CD14-positive monocyte (primary cell): ENCODE results near the gene NIT1. TPM values are rescaled to one million over a fixed set of nuclear protein-coding genes. Genes with fewer than 3 reads are reported as not detected.

Experiments used
- DNase-seq, 3 donors: peaks; one replicate each; pipeline ENCODE4 v3.0.0-alpha.2; 2011 to 2022
- H2AFZ ChIP-seq: 2 replicates; pipeline ENCODE4 v1.6.0; 2012; ENCODE audit warnings: mild to moderate bottlenecking, low read depth, low read length, inconsistent platforms; ENCODE audit not compliant: insufficient read depth, poor library complexity, severe bottlenecking
- H3K27ac ChIP-seq, 2 donors: 1 replicate in 1 of 2; 2 replicates in 1 of 2; pipeline ENCODE4 v1.5.1; 2012 to 2013; ENCODE audit warnings: low read length in 2 of 2, control low read depth in 1 of 2, inconsistent platforms in 1 of 2, low read depth in 1 of 2, mild to moderate bottlenecking in 1 of 2
- H3K27me3 ChIP-seq, 2 donors: one replicate each; pipeline versions ENCODE4 v1.6.0 to v1.6.1; 2011 to 2013; ENCODE audit warnings: low read length in 2 of 2; ENCODE audit not compliant: control insufficient read depth in 2 of 2, insufficient read depth in 2 of 2
- H3K36me3 ChIP-seq, 2 donors: replicated peaks in 1 of 2; 1 replicate in 1 of 2; 2 replicates in 1 of 2; pipeline versions ENCODE4 v1.5.1 to v1.6.1; 2012 to 2013; ENCODE audit warnings: low read length in 2 of 2, control low read depth in 1 of 2, inconsistent platforms in 1 of 2, mild to moderate bottlenecking in 1 of 2; ENCODE audit not compliant: insufficient read depth in 2 of 2, control insufficient read depth in 1 of 2
- H3K4me1 ChIP-seq, 2 donors: 1 replicate in 1 of 2; 2 replicates in 1 of 2; pipeline versions ENCODE4 v1.5.1 to v1.6.1; 2012 to 2013; ENCODE audit warnings: low read length in 2 of 2, control low read depth in 1 of 2, inconsistent platforms in 1 of 2, mild to moderate bottlenecking in 1 of 2, moderate library complexity in 1 of 2; ENCODE audit not compliant: insufficient read depth in 2 of 2, control insufficient read depth in 1 of 2
- H3K4me2 ChIP-seq: replicated peaks from 2 replicates; pipeline ENCODE3; 2012; ENCODE audit warnings: low read length, moderate library complexity, mild to moderate bottlenecking; ENCODE audit not compliant: poor library complexity, severe bottlenecking; ENCODE audit errors: extremely low read depth
- H3K4me3 ChIP-seq, 3 experiments: fragments of 200-600 bp in 1 of 3; sonication (generic) in 1 of 3; replicated peaks in 1 of 3; 1 replicate in 2 of 3; 2 replicates in 1 of 3; pipeline ENCODE4 v1.5.1; 2011 to 2013; ENCODE audit warnings: low read length in 3 of 3, mild to moderate bottlenecking in 3 of 3, control low read depth in 2 of 3, low read depth in 2 of 3, inconsistent platforms in 1 of 3, moderate library complexity in 1 of 3
- H3K79me2 ChIP-seq: 2 replicates; pipeline ENCODE4 v1.6.0; 2012; ENCODE audit warnings: mild to moderate bottlenecking, control low read depth, inconsistent platforms, low read length, moderate library complexity; ENCODE audit not compliant: insufficient read depth
- H3K9ac ChIP-seq: 2 replicates; pipeline ENCODE4 v1.6.0; 2017; ENCODE audit warnings: low read length, mild to moderate bottlenecking; ENCODE audit not compliant: insufficient read depth, poor library complexity, severe bottlenecking
- H3K9me3 ChIP-seq, 2 donors: replicated peaks in 1 of 2; 1 replicate in 1 of 2; 2 replicates in 1 of 2; pipeline versions ENCODE4 v1.5.1 to v1.6.1; 2012 to 2013; ENCODE audit warnings: low read length in 2 of 2, control low read depth in 1 of 2; ENCODE audit not compliant: control insufficient read depth in 1 of 2, insufficient read depth in 1 of 2
- H4K20me1 ChIP-seq: 2 replicates; pipeline ENCODE4 v1.6.0; 2012; ENCODE audit warnings: mild to moderate bottlenecking, low read length, control low read depth, moderate library complexity; ENCODE audit not compliant: insufficient read depth
- H3K27ac Mint-ChIP-seq, 7 donors: one replicate each; pipeline ENCODE4 v1.8.0; 2020; ENCODE audit warnings: mild to moderate bottlenecking in 7 of 7, mixed read lengths in 7 of 7, moderate library complexity in 6 of 7, inconsistent platforms in 2 of 7
- H3K27me3 Mint-ChIP-seq, 3 donors: one replicate each; pipeline ENCODE4 v1.8.0; 2021 to 2022; ENCODE audit warnings: low read depth in 3 of 3, mild to moderate bottlenecking in 3 of 3, mixed read lengths in 3 of 3, moderate library complexity in 3 of 3, inconsistent platforms in 1 of 3
- H3K36me3 Mint-ChIP-seq, 2 donors: one replicate each; pipeline ENCODE4 v1.8.0; 2020; ENCODE audit warnings: mixed read lengths in 2 of 2, inconsistent platforms in 1 of 2, mild to moderate bottlenecking in 1 of 2
- H3K4me1 Mint-ChIP-seq: one replicate; pipeline ENCODE4 v1.8.0; 2020; ENCODE audit warnings: mild to moderate bottlenecking, mixed read lengths
- H3K4me3 Mint-ChIP-seq, 2 donors: one replicate each; pipeline ENCODE4 v1.8.0; 2020; ENCODE audit warnings: mild to moderate bottlenecking in 2 of 2, mixed read lengths in 2 of 2, moderate library complexity in 1 of 2
- H3K9me3 Mint-ChIP-seq, 7 donors: one replicate each; pipeline ENCODE4 v1.8.0; 2020 to 2022; ENCODE audit warnings: mixed read lengths in 7 of 7, mild to moderate bottlenecking in 6 of 7, moderate library complexity in 6 of 7, inconsistent platforms in 2 of 7
- CTCF ChIP-seq: fragments of 200-600 bp; IDR thresholded peaks from one replicate; pipeline ENCODE4 v1.8.0; 2022; ENCODE audit warnings: antibody characterized with exemption, mild to moderate bottlenecking
- WGBS: methylation state at CpG from one replicate; pipeline ENCODE4 v1.1.5; 2013; ENCODE audit warnings: missing lambda C conversion rate; ENCODE audit not compliant: insufficient coverage; 5-methylcytosine and 5-hydroxymethylcytosine counted together
- intact Hi-C, 2 donors: fragments of 100-400 bp; cut with micrococcal nuclease; formaldehyde crosslinking; loops; one replicate each; pipeline versions ENCODE4 v1.15.0 to v1.15.1; 2023
- polyA plus RNA-seq, 3 donors: library from polyadenylated mRNA; depleted of rRNA in 1 of 3; unstranded in 2 of 3; stranded (reverse) in 1 of 3; fragments of 300-500 nt in 2 of 3; fragments of >200 nt in 1 of 3; fragmentation: Illumina TruSeq in 2 of 3; gene quantifications; 1 replicate in 2 of 3; 2 replicates in 1 of 3; pipeline ENCODE4 v1.2.3, GENCODE V29; 2012 to 2021

Gene NIT1
- polyA plus RNA-seq, 3 donors, result 28.4 to 84.7 (median 35.7) TPM

GRCh38 chr1:161111117-161111516, 6.8 kb upstream of the NIT1 start:
- no CpG with 5 or more reads among the region's 3 CpGs for WGBS
- Histone ChIP-seq H3K9me3 (no peaks in the 10 kb centered on the region), H3K79me2 (peaks cover 100% of the 10 kb centered on the region), H3K36me3 (peaks cover 0 to 21% of the 10 kb centered on the region in 2 donors), H4K20me1 (peaks cover 96% of the 10 kb centered on the region), H3K27me3 (no peaks in the 10 kb centered on the region), H3K4me1 (peaks cover 30 to 49% of the 10 kb centered on the region in 2 donors), H3K4me3 (peak overlapping the region in 1 of 3 experiments; percentile 30), H3K27ac (peak overlapping the region in 1 of 2 donors; percentile 70), H2AFZ (no peak overlapping the region), H3K4me2 (peak overlapping the region; percentile 37), H3K9ac (no peak overlapping the region)
- Mint-ChIP-seq H3K27ac (peak overlapping the region; percentile 75 to 89 (median 82)), H3K4me3 (peak overlapping the region in 1 of 2 donors; percentile 59), H3K4me1 (peaks cover 50% of the 10 kb centered on the region), H3K36me3 (peaks cover 16 to 38% of the 10 kb centered on the region in 2 donors), H3K27me3 (no peaks in the 10 kb centered on the region), H3K9me3 (no peaks in the 10 kb centered on the region)
- TF ChIP-seq CTCF, result no peak
- intact Hi-C loops, result no loop called here
- DNase-seq, result peak in 2 of 3 donors; percentile 44 to 54

- H3K4me1 Mint-ChIP-seq, result peaks cover 54% of the 10 kb centered on the region
- H3K79me2 ChIP-seq, result peaks cover 100% of the 10 kb centered on the region
Observed at GRCh38 chr1:161111527-161111926, 6.4 kb upstream of the NIT1 start.

More at GRCh38 chr1:161111527-161111926, 6.4 kb upstream of the NIT1 start:
- H3K9ac ChIP-seq, result no peak overlapping the region
- Mint-ChIP-seq H3K27me3 (no peaks in the 10 kb centered on the region), H3K27ac (peak overlapping the region; percentile 75 to 89 (median 82)), H3K9me3 (no peaks in the 10 kb centered on the region), H3K4me3 (peak overlapping the region in 1 of 2 donors; percentile 59), H3K36me3 (peaks cover 16 to 39% of the 10 kb centered on the region in 2 donors)
- 0% methylated on average over 2 of the region's 2 CpGs for WGBS
- TF ChIP-seq CTCF, result no peak
- DNase-seq, result peak in 1 of 3 donors; percentile 51
- intact Hi-C loops, result no loop called here
- peaks cover 31 to 54% of the 10 kb centered on the region in 2 donors for H3K4me1 ChIP-seq
- H3K27me3 ChIP-seq, result no peaks in the 10 kb centered on the region
- H4K20me1 ChIP-seq, result peaks cover 96% of the 10 kb centered on the region
- peak overlapping the region in 1 of 3 experiments; percentile 30 for H3K4me3 ChIP-seq
- H3K36me3 ChIP-seq, result peaks cover 0 to 18% of the 10 kb centered on the region in 2 donors
- no peak overlapping the region for H2AFZ ChIP-seq
- H3K9me3 ChIP-seq, result no peaks in the 10 kb centered on the region
- H3K4me2 ChIP-seq, result peak overlapping the region; percentile 37
- H3K27ac ChIP-seq, result peak overlapping the region in 1 of 2 donors; percentile 70
